HEK293 (cell line): ENCODE data around the gene OBSCN.

Source experiments
- CTCF ChIA-PET: fragments of 350-600 bp; formaldehyde crosslinking; extraction: SDS; loops from one replicate; lab custom pipeline; 2021; ENCODE audit warnings: antibody characterized with exemption; lab: Yijun Ruan, JAX
- POLR2A ChIA-PET: fragments of 300-600 bp; formaldehyde crosslinking; extraction: SDS; loops from one replicate; lab custom pipeline; 2020; ENCODE audit warnings: antibody characterized with exemption, inconsistent platforms; lab: Yijun Ruan, JAX
- H3K27ac ChIP-seq: fragments of 200-500 bp; sonication (Bioruptor generic); 2 replicates; pipeline ENCODE4 v1.5.1; 2014; ENCODE audit warnings: low read depth, low read length, control low read depth, inconsistent platforms; ENCODE audit errors: extremely low read depth
- H3K36me3 ChIP-seq, 2 experiments: fragments of 200-500 bp in 1 of 2; sonication (Bioruptor generic) in 1 of 2; 1 replicate in 1 of 2; 2 replicates in 1 of 2; pipeline ENCODE4 v1.5.1; 2014 to 2017; ENCODE audit warnings: inconsistent platforms in 2 of 2, low read length in 2 of 2; ENCODE audit not compliant: control insufficient read depth in 2 of 2, insufficient read depth in 1 of 2
- H3K4me1 ChIP-seq: fragments of 200-500 bp; sonication (Bioruptor generic); 2 replicates; pipeline ENCODE4 v1.5.1; 2014; ENCODE audit warnings: mild to moderate bottlenecking, low read length, inconsistent platforms; ENCODE audit not compliant: control insufficient read depth, insufficient read depth
- H3K4me3 ChIP-seq: 2 replicates; pipeline ENCODE4 v1.5.1; 2011; ENCODE audit warnings: low read depth, mild to moderate bottlenecking, control low read depth, low read length, moderate library complexity
- H3K9me3 ChIP-seq: fragments of 200-500 bp; sonication (Bioruptor generic); 2 replicates; pipeline ENCODE4 v1.5.1; 2014; ENCODE audit warnings: low read depth, low read length, inconsistent platforms; ENCODE audit not compliant: control insufficient read depth, insufficient read depth
- BCL11A ChIP-seq: fragments of 450-650 bp; formaldehyde crosslinking; IDR thresholded peaks from 2 replicates; pipeline ENCODE4 v1.5.1; 2016; ENCODE audit warnings: low read depth, missing biosample characterization, missing genetic modification characterization
- GLIS1 ChIP-seq: fragments of 450-650 bp; formaldehyde crosslinking; IDR thresholded peaks from 2 replicates; pipeline ENCODE4 v1.5.1; 2016; ENCODE audit warnings: missing biosample characterization, missing genetic modification characterization
- HOXC10 ChIP-seq: sonication (generic); formaldehyde crosslinking; IDR thresholded peaks from 2 replicates; pipeline ENCODE4 v1.8.1; 2023; ENCODE audit warnings: mild to moderate bottlenecking, missing genetic modification reagents
- IKZF3 ChIP-seq: fragments of 450-650 bp; IDR thresholded peaks from 2 replicates; pipeline ENCODE4 v1.5.0; 2018; ENCODE audit warnings: missing biosample characterization, mild to moderate bottlenecking, missing genetic modification characterization, moderate library complexity
- KLF1 ChIP-seq: fragments of 450-650 bp; formaldehyde crosslinking; IDR thresholded peaks from 2 replicates; pipeline ENCODE4 v1.5.1; 2016; ENCODE audit warnings: missing biosample characterization, missing genetic modification characterization
- KLF16 ChIP-seq: fragments of 450-650 bp; formaldehyde crosslinking; IDR thresholded peaks from 2 replicates; pipeline ENCODE4 v1.5.1; 2017; ENCODE audit warnings: missing biosample characterization, missing genetic modification characterization
- RBAK ChIP-seq: fragments of 450-650 bp; formaldehyde crosslinking; IDR thresholded peaks from 2 replicates; pipeline ENCODE4 v1.5.1; 2016; ENCODE audit warnings: missing biosample characterization, missing genetic modification characterization
- SP7 ChIP-seq: fragments of 450-650 bp; formaldehyde crosslinking; IDR thresholded peaks from 2 replicates; pipeline ENCODE4 v1.5.1; 2016; ENCODE audit warnings: missing biosample characterization, missing genetic modification characterization
- ZBTB17 ChIP-seq: fragments of 450-650 bp; formaldehyde crosslinking; IDR thresholded peaks from 2 replicates; pipeline ENCODE4 v1.5.1; 2016; ENCODE audit warnings: missing biosample characterization, missing genetic modification characterization
- ZFP41 ChIP-seq: fragments of 450-650 bp; formaldehyde crosslinking; IDR thresholded peaks from 2 replicates; pipeline ENCODE4 v1.5.1; 2016; ENCODE audit warnings: missing biosample characterization, missing genetic modification characterization, borderline replicate concordance
- ZNF132 ChIP-seq: fragments of 450-650 bp; formaldehyde crosslinking; IDR thresholded peaks from 2 replicates; pipeline ENCODE4 v1.5.1; 2017; ENCODE audit warnings: missing biosample characterization, missing genetic modification characterization, borderline replicate concordance
- ZNF155 ChIP-seq: fragments of 450-650 bp; formaldehyde crosslinking; IDR thresholded peaks from 2 replicates; pipeline ENCODE4 v1.5.1; 2016; ENCODE audit warnings: missing biosample characterization, missing genetic modification characterization
- ZNF184 ChIP-seq: fragments of 450-650 bp; IDR thresholded peaks from 2 replicates; pipeline ENCODE4 v1.5.1; 2018; ENCODE audit warnings: missing biosample characterization, mild to moderate bottlenecking, missing genetic modification characterization
- ZNF2 ChIP-seq: fragments of 450-650 bp; formaldehyde crosslinking; IDR thresholded peaks from 2 replicates; pipeline ENCODE4 v1.5.1; 2016; ENCODE audit warnings: missing biosample characterization, missing genetic modification characterization
- ZNF239 ChIP-seq: fragments of 450-650 bp; formaldehyde crosslinking; IDR thresholded peaks from 2 replicates; pipeline ENCODE4 v1.5.1; 2016; ENCODE audit warnings: missing biosample characterization, missing genetic modification characterization
- ZNF341 ChIP-seq: fragments of 450-650 bp; formaldehyde crosslinking; IDR thresholded peaks from 2 replicates; pipeline ENCODE4; 2016; ENCODE audit warnings: low read depth, missing biosample characterization, missing genetic modification characterization
- ZNF354C ChIP-seq: fragments of 450-650 bp; formaldehyde crosslinking; IDR thresholded peaks from 2 replicates; pipeline ENCODE4 v1.5.1; 2016; ENCODE audit warnings: missing biosample characterization, missing genetic modification characterization, low read depth, borderline replicate concordance
- ZNF530 ChIP-seq: fragments of 450-650 bp; formaldehyde crosslinking; IDR thresholded peaks from 2 replicates; pipeline ENCODE4 v1.5.1; 2016; ENCODE audit warnings: low read depth, missing biosample characterization, missing genetic modification characterization
- ZNF561 ChIP-seq: fragments of 450-650 bp; IDR thresholded peaks from 2 replicates; pipeline ENCODE4 v1.5.1; 2018; ENCODE audit warnings: missing biosample characterization, missing genetic modification characterization, borderline replicate concordance
- ZNF596 ChIP-seq: fragments of 450-650 bp; IDR thresholded peaks from 2 replicates; pipeline ENCODE4 v1.5.0; 2018; ENCODE audit warnings: missing biosample characterization, mild to moderate bottlenecking, missing genetic modification characterization, moderate library complexity
- ZNF623 ChIP-seq: fragments of 450-650 bp; formaldehyde crosslinking; IDR thresholded peaks from 2 replicates; pipeline ENCODE4 v1.5.1; 2016; ENCODE audit warnings: missing biosample characterization, missing genetic modification characterization
- ZNF785 ChIP-seq: fragments of 450-650 bp; formaldehyde crosslinking; IDR thresholded peaks from 2 replicates; pipeline ENCODE4 v1.5.1; 2016; ENCODE audit warnings: missing biosample characterization, missing genetic modification characterization
- ZXDB ChIP-seq: fragments of 450-650 bp; formaldehyde crosslinking; IDR thresholded peaks from 2 replicates; pipeline ENCODE4 v1.5.1; 2016; ENCODE audit warnings: missing biosample characterization, missing genetic modification characterization
- TF ChIP-seq, protein P1 (sequence below): fragments of 450-650 bp; formaldehyde crosslinking; IDR thresholded peaks from 2 replicates; pipeline ENCODE4 v1.5.1; 2016; ENCODE audit warnings: missing biosample characterization, missing genetic modification characterization
- TF ChIP-seq, protein P2 (sequence below): fragments of 450-650 bp; formaldehyde crosslinking; conservative IDR thresholded peaks from 2 replicates; pipeline ENCODE4 v1.5.1; 2016; ENCODE audit warnings: low read depth, missing biosample characterization, missing genetic modification characterization
- TF ChIP-seq, protein P3 (sequence below): fragments of 450-650 bp; formaldehyde crosslinking; IDR thresholded peaks from 2 replicates; pipeline ENCODE4 v1.5.1; 2016; ENCODE audit warnings: missing biosample characterization, missing genetic modification characterization

OBSCN gene

DNA sequence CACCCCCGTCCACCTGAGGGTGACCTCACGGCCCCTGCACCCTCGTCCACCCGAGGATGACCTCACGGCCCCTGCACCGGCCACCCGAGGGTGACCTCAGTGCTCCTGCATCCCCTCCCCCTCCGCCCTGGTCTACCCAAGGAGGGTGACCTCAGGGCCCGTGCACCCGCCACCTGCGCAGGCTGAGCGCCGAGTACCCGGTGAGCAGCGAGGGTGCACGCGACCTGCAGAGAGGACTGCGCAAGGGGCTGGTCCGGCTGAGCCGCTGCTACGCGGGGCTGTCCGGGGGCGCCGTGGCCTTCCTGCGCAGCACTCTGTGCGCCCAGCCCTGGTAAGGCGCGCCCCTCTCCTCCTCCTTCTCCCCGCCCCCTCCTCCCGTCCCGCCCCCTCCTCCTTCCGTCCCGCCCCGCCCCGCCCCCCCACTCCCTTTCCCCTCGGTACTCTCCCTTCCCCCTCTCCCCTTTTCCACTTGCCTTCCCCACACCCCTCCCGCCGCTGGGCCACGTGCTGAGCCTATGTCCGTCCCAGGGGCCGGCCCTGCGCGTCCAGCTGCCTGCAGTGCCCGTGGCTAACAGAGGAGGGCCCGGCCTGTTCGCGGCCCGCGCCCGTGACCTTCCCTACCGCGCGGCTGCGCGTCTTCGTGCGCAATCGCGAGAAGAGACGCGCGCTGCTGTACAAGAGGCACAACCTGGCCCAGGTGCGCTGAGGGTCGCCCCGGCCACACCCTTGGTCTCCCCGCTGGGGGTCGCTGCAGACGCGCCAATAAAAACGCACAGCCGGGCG, 170.4 kb downstream of the OBSCN start (continued):
- TF ChIP-seq ZXDB (peak; percentile 94), ZBTB17 (tag by site-specific recombination) (peak; percentile 92), KLF16 (tag by site-specific recombination) (peak; percentile 80), KLF1 (tag by site-specific recombination) (peak; percentile 86), HOXC10 (CRISPR knock-in tag) (no peak), ZNF341 (tag by site-specific recombination) (peak; percentile 66), GLIS1 (tag by site-specific recombination) (peak; percentile 52), BCL11A (tag by site-specific recombination) (peak; percentile 93), ZNF561 (tag by site-specific recombination) (0 out of 2 replicates have a peak, but pooled peaks have one; percentile 91), ZNF785 (0 out of 2 replicates have a peak, but pooled peaks have one; percentile 14), ZNF2 (peak; percentile 89), SP7 (tag by site-specific recombination) (peak; percentile 74; the same call in 1 of the 2 replicates)
- TF ChIP-seq, protein P1, sequence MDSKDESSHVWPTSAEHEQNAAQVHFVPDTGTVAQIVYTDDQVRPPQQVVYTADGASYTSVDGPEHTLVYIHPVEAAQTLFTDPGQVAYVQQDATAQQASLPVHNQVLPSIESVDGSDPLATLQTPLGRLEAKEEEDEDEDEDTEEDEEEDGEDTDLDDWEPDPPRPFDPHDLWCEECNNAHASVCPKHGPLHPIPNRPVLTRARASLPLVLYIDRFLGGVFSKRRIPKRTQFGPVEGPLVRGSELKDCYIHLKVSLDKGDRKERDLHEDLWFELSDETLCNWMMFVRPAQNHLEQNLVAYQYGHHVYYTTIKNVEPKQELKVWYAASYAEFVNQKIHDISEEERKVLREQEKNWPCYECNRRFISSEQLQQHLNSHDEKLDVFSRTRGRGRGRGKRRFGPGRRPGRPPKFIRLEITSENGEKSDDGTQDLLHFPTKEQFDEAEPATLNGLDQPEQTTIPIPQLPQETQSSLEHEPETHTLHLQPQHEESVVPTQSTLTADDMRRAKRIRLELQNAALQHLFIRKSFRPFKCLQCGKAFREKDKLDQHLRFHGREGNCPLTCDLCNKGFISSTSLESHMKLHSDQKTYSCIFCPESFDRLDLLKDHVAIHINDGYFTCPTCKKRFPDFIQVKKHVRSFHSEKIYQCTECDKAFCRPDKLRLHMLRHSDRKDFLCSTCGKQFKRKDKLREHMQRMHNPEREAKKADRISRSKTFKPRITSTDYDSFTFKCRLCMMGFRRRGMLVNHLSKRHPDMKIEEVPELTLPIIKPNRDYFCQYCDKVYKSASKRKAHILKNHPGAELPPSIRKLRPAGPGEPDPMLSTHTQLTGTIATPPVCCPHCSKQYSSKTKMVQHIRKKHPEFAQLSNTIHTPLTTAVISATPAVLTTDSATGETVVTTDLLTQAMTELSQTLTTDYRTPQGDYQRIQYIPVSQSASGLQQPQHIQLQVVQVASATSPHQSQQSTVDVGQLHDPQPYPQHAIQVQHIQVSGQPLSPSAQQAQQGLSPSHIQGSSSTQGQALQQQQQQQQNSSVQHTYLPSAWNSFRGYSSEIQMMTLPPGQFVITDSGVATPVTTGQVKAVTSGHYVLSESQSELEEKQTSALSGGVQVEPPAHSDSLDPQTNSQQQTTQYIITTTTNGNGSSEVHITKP (tag by site-specific recombination): peak; percentile 31; the same call in 1 of the 2 replicates
- TF ChIP-seq, protein P2, sequence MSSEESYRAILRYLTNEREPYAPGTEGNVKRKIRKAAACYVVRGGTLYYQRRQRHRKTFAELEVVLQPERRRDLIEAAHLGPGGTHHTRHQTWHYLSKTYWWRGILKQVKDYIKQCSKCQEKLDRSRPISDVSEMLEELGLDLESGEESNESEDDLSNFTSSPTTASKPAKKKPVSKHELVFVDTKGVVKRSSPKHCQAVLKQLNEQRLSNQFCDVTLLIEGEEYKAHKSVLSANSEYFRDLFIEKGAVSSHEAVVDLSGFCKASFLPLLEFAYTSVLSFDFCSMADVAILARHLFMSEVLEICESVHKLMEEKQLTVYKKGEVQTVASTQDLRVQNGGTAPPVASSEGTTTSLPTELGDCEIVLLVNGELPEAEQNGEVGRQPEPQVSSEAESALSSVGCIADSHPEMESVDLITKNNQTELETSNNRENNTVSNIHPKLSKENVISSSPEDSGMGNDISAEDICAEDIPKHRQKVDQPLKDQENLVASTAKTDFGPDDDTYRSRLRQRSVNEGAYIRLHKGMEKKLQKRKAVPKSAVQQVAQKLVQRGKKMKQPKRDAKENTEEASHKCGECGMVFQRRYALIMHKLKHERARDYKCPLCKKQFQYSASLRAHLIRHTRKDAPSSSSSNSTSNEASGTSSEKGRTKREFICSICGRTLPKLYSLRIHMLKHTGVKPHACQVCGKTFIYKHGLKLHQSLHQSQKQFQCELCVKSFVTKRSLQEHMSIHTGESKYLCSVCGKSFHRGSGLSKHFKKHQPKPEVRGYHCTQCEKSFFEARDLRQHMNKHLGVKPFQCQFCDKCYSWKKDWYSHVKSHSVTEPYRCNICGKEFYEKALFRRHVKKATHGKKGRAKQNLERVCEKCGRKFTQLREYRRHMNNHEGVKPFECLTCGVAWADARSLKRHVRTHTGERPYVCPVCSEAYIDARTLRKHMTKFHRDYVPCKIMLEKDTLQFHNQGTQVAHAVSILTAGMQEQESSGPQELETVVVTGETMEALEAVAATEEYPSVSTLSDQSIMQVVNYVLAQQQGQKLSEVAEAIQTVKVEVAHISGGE: 0 out of 2 replicates have a peak, but pooled peaks have one; percentile 23

DNA sequence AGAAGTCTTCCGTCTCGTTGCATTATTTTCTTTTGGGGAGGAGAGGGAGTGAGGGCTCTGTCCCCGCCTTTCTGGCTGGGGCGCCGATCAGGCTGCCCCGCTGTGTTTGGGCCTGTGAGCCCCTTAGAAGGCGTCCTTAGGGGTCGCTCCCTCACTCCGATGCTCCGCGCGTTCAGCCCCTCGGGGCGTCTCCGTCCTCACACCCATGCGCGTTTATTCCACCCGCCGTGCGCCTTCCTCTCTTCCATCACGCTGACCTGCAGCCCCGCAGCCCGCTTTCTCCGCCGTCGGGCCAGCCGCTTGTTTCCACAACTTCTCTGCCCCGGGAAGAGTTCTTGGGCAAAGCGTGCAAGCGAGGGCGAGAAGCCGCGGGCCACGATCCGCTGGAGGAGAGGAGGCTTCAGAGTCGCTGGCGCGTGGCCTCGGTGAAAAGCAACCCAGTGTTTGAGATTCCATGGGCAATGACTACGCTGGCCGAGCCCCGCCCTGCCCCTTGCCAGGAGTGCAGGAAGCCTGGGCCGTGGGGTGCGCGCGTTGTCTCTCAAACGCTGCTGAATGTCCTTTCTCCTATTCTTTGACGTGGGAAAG, 171.1 kb downstream of the OBSCN start:
- Histone ChIP-seq H3K36me3 (no peaks in the 10 kb centered on the region), H3K4me1 (peaks cover 3% of the 10 kb centered on the region; the same call in 1 of the 2 replicates), H3K4me3 (peak overlapping the region; percentile 52), H3K27ac (peak overlapping the region; percentile 55; the same call in 1 of the 2 replicates), H3K9me3 (no peaks in the 10 kb centered on the region)
- ChIA-PET POLR2A (interaction anchor here (1.0 to 1.1 kb wide), 2 partner anchors 28 kb away, joined by 5 to 7 read pairs; partner anchors contain the start of gene TRIM11), CTCF (interaction anchor here (0.7 to 2.7 kb wide), 7 partner anchors 11 to 379 kb away, joined by 3 to 12 read pairs (median 4); no protein-coding TSS in a partner anchor)
- TF ChIP-seq, protein P3, sequence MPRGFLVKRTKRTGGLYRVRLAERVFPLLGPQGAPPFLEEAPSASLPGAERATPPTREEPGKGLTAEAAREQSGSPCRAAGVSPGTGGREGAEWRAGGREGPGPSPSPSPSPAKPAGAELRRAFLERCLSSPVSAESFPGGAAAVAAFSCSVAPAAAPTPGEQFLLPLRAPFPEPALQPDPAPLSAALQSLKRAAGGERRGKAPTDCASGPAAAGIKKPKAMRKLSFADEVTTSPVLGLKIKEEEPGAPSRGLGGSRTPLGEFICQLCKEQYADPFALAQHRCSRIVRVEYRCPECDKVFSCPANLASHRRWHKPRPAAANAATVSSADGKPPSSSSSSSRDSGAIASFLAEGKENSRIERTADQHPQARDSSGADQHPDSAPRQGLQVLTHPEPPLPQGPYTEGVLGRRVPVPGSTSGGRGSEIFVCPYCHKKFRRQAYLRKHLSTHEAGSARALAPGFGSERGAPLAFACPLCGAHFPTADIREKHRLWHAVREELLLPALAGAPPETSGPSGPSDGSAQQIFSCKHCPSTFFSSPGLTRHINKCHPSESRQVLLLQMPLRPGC: no peak
- no peak for TF ChIP-seq ZNF132 (tag by site-specific recombination)
- no peak for TF ChIP-seq ZNF623 (tag by site-specific recombination)
- no peak for TF ChIP-seq ZNF530 (tag by site-specific recombination)
- no peak for TF ChIP-seq ZFP41 (tag by site-specific recombination)
- no peak for TF ChIP-seq ZNF155 (tag by site-specific recombination)
- no peak for TF ChIP-seq IKZF3
- TF ChIP-seq GLIS1 (tag by site-specific recombination): no peak
- no peak for TF ChIP-seq ZNF239 (tag by site-specific recombination)
- no peak for TF ChIP-seq ZNF184 (tag by site-specific recombination)
- TF ChIP-seq ZNF354C (tag by site-specific recombination): no peak
- TF ChIP-seq KLF16 (tag by site-specific recombination): no peak
- no peak for TF ChIP-seq RBAK
- no peak for TF ChIP-seq ZNF596 (tag by site-specific recombination)
- TF ChIP-seq BCL11A (tag by site-specific recombination): no peak; the same call in 1 of the 2 replicates
